GM21360 (cell line): Measurements from ENCODE around the gene MARCHF10.

Experiments used
- ATAC-seq: cut with Tn5 transposase; IDR thresholded peaks from one replicate; pipeline ENCODE4 v1.9.1; 2021; ENCODE audit warnings: mild to moderate bottlenecking, moderate library complexity; ENCODE audit not compliant: unreplicated experiment

The MARCHF10 gene

DNA sequence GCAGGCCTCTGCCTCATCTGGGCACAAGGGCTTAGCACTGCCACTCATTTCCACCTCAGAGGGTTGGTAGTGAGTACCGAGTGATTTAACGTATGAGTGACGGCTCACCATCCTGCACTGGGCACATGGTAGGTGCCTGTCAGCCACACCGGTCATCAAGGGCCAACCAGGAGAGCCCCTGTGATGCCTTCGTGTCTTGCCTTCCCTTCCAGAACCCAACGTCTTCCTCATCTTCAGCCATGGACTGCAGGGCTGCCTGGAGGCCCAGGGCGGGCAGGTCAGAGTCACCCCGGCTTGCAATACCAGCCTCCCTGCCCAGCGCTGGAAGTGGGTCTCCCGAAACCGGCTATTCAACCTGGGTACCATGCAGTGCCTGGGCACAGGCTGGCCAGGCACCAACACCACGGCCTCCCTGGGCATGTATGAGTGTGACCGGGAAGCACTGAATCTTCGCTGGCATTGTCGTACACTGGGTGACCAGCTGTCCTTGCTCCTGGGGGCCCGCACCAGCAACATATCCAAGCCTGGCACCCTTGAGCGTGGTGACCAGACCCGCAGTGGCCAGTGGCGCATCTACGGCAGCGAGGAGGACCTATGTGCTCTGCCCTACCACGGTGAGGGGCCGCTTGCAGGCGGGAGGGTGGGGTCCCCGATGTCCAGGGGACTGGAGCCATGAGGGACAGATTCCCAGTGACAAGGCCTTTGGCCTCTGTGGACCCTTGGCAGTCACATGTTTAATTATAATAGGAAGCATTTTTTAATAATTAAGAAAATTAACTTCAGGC lies 143.6 kb downstream of the MARCHF10 start:
- no peak for ATAC-seq

- ATAC-seq: no peak
These were observed 144.8 kb downstream of the MARCHF10 start for GRCh38 chr17:62663304-62663703.

- ATAC-seq: no peak
These were observed 145.3 kb downstream of the MARCHF10 start for GRCh38 chr17:62662855-62663254.

- ATAC-seq: no peak
These were observed 146.8 kb downstream of the MARCHF10 start for GRCh38 chr17:62661337-62661736.

GRCh38 chr17:62660629-62661118 lies 147.4 kb downstream of the MARCHF10 start:
- no peak for ATAC-seq

DNA sequence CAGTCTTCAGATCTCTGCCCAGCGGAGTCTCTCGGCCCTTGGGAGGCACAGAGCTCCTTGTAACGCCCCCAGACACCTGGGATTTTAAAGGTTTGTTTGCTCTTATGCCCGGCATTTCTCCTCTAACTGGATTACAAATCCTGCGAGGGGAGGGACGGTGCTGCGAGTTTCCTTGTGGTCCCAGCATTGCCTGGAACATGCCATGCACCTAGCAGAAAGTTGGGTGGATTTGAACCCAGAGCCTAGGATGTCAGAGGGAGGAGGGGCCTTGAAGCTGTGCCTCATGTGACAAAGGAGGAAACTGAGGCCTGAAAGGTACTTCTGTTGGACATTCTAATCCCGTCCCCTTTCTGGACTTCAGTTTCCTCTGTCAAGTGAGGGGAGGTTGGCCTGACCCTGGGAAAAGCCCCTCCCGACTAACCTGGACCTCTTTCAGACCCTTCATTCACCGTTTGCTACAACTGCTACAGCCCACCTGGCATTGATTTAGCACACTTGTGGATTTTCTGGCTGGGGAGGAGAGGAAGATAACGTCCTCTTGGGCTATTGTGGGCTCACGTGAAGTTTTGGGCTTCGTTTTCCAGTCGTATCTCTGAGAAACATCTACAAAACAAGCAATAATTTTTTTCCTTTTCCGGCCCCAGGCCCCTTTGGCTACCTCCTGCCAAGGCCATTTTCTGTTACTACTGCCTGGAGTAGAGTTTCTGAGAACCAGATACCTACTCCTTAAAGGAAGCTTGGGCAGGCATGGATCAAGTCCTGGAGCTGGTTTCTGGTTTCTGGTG lies 149.8 kb downstream of the MARCHF10 start:
- ATAC-seq: no peak

GRCh38 chr17:62657690-62658089 lies 150.4 kb downstream of the MARCHF10 start:
- no peak for ATAC-seq

DNA sequence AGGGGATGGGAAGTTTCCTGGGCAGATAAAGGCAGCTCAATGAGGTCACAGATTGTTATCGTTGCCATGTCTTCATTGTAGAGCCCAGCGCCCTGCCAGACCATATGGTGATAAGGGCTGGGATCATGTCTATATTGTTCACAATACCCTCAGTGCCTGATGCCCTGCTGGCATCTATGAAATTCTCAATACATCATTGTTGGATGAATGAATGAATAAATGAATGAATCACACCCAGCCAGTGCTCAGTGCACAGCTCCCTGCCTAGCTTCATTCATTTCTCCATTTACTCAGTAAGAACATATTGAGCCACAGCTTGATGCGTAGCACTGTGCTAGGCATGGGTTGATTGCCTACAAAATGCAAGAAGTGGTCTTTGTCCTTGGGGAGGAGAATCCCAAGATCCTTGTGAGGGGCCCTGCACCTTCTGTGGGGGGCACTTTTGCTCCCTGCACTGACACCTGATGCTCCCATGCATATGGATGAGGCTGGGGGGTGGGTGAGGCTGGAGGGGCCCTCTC lies 150.9 kb downstream of the MARCHF10 start:
- no peak for ATAC-seq

GRCh38 chr17:62656446-62656845 lies 151.7 kb downstream of the MARCHF10 start:
- ATAC-seq: no peak

DNA sequence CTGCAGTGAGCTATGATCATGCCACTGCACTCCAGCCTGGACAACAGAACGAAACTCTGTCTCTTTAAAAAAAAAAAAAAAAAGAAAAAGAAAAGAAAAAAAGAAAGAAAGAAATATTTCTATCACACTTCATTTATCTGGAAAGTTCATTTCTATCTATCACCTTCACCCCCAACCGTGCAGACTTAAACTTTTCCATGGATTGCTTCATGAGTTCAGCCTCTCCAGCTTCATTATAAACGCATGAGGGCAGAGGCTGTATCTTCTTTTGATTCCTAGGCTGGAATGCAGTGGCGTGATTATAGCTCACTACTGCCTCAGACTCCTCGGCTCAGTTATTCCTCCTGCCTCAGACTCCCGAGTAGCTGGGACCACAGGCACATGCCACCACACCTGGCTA lies 152.5 kb downstream of the MARCHF10 start:
- ATAC-seq: no peak

- ATAC-seq: peak; percentile 13
These were observed 154.0 kb downstream of the MARCHF10 start for GRCh38 chr17:62653826-62654761.

DNA sequence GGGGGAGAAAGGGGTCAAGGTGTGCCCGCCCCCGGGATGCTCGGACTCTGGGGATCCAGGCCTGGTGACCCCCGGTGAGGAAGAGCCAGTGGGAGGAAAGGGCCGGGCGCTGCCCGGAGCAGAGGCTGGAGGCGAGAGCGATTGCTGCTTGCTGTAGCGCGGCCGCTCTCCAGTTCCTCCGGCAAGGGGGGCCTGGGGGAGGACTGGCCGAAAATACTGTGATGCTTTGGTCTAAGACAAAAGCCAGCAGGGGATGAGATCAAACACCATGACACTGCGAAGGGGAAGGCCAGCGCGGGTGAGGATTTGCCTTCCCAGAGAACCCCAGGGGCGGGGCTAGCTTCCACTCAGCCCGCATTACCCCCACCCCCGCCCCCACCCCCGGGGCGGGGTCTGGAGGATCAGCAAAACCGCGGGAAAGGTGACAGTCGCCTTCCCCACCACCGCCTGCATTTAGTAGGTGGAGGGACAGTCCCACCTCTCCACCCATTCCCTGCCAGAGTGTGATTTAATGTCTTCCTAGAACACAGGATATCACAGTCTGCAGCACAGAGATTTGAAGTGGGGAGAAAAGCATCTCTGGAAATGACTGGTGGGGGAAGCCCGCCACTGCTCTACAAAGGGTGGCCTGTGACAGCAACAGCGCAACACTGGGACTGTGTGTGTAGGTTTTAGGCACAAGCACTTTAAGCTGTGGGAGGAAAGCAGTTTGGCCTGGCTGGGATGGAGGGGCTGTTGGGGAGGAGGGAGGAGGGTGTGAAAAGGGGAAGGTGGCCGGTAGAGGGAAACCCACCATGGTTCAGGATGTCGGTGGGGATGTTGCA lies 154.9 kb downstream of the MARCHF10 start:
- ATAC-seq: peak; percentile 92

GRCh38 chr17:62652251-62653001 lies 155.7 kb downstream of the MARCHF10 start:
- ATAC-seq: no peak
